ENCODE measurements around the gene KIAA1958.

The KIAA1958 gene

DNA sequence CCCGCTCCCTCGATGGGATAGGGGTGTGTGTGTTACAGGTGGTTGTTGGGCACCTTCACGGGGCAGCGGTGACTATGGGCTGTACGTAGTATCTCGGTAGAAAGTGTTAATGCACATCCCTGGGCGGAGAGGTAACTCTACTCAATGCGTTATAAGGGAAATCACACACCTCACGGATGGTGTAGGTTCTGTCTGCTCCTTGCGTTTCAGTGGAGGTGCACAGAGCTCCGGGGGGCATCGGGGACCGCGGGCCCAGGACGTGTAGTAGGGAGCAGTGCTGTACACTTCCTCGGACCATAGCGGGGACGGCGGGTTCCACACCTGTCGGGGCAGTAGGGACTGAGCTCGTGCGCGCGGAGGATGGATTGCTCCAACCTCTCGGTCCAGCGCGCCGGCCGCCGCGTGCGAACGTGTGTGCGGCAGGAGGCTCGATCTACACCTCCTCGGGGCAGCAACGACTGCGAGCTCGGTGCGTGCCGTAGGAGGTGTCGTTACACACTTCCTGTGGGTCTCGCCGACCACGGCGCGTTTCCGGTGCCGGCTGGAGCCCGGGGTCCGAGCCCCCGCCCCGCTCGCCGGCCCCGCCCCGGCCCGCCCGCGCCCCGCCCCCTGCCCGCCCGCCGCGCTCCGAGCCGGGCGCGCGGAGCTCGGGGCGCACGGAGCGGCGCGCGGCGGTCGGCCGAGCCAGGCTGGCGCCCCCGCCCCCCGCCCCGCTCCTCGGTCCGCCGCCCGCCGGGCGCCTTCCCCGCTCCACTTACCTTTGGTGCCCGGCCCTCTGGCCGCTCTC lies at the start of gene KIAA1958:
TSS of gene KIAA1958 (plus strand) at position 607 of the 787 bp plus-strand sequence. CDS start 87,254 bp downstream, outside the sequence.
- DNase-seq (ENCODE audit: low read depth in 2 of 2), result peak; percentile 65 to 82

GRCh38 chr9:112437406-112437805 lies 49.2 kb upstream of the KIAA1958 start:
- no peak for DNase-seq (ENCODE audit: low read depth in 2 of 2)

GRCh38 chr9:112439171-112439570 lies 47.5 kb upstream of the KIAA1958 start:
- no peak for DNase-seq (ENCODE audit: low read depth in 2 of 2)

- DNase-seq (ENCODE audit: low read depth in 2 of 2), result no peak
Measured at GRCh38 chr9:112439825-112440224, 46.8 kb upstream of the KIAA1958 start.

DNA sequence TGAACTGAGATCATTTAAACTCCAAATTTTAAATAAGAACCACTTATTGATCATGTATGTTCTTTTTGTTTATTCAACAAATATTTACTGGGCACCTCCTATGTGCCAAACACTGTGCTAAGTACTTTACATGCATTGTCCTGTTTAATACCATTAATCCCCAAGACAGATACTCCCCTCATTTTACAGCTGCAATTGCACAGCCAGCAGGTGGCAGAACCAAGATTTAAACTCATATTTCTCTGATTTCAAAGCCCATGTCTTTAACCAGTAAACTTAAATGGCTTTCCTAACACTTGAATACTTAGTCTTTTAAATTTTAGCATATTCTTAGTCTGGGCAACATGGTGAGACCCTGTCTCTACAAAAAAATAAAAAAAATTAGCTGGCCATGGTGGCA lies 43.4 kb upstream of the KIAA1958 start:
- DNase-seq (ENCODE audit: low read depth in 2 of 2), result no peak

GRCh38 chr9:112443636-112444035 lies 43.0 kb upstream of the KIAA1958 start:
- no peak for DNase-seq (ENCODE audit: low read depth in 2 of 2)

- DNase-seq (ENCODE audit: low read depth in 2 of 2), result no peak
Measured at GRCh38 chr9:112445196-112445595, 41.4 kb upstream of the KIAA1958 start.

GRCh38 chr9:112446080-112446479 lies 40.5 kb upstream of the KIAA1958 start:
- DNase-seq (ENCODE audit: low read depth in 2 of 2), result no peak

- no peak for DNase-seq (ENCODE audit: low read depth in 2 of 2)
Measured at GRCh38 chr9:112446526-112446925, 40.1 kb upstream of the KIAA1958 start.

- no peak for DNase-seq (ENCODE audit: low read depth in 2 of 2)
Measured at GRCh38 chr9:112447283-112447761, 39.3 kb upstream of the KIAA1958 start.

DNA sequence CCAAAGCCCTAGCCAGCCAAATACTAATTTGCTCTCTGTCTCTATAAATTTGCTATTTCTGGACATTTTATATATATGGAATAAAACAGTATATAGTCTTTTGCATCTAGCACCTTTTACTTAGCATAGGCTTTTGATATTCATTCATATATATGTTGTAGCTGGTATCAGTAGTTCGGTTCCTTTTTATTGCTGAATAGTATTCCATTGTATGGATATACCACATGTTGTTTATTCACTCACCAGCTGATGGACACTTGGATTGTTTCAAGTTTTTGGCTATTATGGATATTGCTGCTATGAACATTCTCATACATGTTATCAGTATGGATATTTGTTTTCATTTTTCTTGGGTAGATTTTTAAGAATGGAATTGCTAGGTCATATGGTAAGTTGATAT lies 23.8 kb upstream of the KIAA1958 start:
- DNase-seq (ENCODE audit: low read depth in 2 of 2), result no peak

GRCh38 chr9:112465352-112465751 lies 21.3 kb upstream of the KIAA1958 start:
- no peak for DNase-seq (ENCODE audit: low read depth in 2 of 2)

DNA sequence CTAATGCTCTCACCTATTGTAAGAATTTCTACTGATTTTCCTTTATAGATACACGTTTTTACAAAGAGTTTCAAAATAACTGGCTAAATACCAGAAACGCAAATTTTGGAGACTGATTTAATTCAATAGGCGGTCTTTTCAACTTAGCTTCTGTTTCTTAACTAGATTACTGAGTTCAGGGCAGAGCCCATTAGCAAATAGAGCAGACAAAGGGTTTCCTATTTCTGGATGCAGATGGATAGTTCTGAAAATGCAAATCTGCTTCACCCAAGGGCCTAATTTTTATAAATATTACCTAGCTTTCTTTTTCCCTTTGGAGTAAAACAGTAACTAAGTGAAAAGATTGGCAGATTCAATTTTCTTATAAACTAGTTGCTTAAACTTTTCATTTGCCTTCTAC lies 13.6 kb upstream of the KIAA1958 start:
- no peak for DNase-seq (ENCODE audit: low read depth in 2 of 2)

GRCh38 chr9:112473986-112474385 lies 12.6 kb upstream of the KIAA1958 start:
- DNase-seq (ENCODE audit: low read depth in 2 of 2), result no peak

DNA sequence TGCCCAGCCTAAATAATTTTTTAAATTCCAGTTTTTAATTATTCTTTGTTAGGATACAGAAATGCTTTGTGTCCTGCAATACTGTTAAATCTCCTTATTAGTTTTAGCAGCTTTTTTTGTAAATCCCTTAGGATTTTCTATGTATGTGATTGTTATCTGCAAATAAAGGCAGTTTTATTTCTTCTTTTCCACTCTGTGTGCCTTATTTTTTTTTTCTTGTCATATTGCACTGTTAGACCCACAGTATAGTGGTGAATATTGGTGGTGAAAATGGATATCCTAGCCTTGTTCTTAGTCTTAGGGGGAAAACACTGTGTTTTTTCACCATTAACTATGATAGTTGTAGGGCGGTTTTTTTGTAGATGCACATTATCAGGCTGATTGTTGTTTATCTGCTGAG lies 11.3 kb upstream of the KIAA1958 start:
- DNase-seq (ENCODE audit: low read depth in 2 of 2), result no peak

GRCh38 chr9:112477330-112477729 lies 9.3 kb upstream of the KIAA1958 start:
- DNase-seq (ENCODE audit: low read depth in 2 of 2), result no peak

- no peak for DNase-seq (ENCODE audit: low read depth in 2 of 2)
Measured at GRCh38 chr9:112479221-112479620, 7.4 kb upstream of the KIAA1958 start.

DNA sequence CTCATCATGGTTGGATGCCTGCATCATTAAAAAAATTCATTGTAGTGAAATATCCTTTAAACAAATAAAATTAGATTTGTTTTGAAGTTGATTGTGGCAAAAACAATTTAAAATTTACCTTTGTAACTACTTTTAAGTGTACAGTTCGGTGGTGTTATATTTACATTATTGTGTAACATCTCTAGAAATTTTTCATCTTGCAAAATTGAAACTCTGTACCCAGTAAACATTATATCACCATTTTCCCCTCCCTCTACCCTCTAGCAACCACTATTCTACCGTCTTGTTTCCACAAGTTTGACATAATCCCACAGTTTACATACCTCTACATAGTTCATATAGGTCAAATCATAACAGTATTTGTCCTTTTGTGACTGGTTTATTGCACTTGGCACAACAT lies 2.0 kb upstream of the KIAA1958 start:
- DNase-seq (ENCODE audit: low read depth in 2 of 2), result no peak

- DNase-seq (ENCODE audit: low read depth in 2 of 2), result no peak
Measured at GRCh38 chr9:112485574-112485973, 1.1 kb upstream of the KIAA1958 start.

DNA sequence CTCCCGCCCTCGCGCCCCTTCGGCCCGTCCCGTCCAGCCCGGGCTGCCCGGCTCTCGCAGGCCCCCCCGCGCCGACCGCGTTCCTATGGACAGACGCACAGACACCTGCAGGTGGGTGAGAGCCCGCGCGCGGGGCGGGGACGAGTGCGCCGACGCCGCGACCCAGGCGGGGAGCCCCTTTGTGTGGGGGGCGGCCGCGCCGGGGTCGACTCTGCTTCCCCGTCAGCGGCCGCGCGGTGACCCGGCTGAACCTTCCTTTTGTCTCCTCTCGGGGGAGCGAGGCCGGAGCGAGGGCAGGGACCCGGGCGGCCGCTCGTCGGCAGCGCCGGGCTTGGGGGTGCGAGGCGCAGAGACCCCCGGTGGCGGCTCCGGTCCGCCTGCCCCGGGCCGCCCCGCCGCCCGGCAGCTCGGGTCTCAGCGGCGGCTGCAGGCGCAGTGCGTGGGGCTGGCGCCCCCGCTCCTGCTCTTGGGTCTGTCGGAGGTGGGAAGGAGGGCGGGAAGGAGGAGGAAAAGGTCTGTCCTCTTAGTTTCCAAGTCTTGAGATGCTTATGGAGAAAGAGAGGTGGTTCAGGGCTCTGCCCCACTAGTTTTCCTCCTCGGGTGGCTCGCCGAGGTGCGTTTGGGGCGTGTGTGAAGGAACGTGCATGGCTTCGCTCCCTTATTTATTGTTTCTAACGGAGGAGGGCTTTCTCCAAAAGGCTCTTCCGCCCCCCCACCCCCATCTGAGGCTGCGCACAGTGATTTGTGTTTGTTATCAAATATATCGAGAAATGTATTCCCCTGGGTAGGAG lies 576 bp downstream of the KIAA1958 start:
- DNase-seq (ENCODE audit: low read depth in 2 of 2), result peak; percentile 33 to 43

DNA sequence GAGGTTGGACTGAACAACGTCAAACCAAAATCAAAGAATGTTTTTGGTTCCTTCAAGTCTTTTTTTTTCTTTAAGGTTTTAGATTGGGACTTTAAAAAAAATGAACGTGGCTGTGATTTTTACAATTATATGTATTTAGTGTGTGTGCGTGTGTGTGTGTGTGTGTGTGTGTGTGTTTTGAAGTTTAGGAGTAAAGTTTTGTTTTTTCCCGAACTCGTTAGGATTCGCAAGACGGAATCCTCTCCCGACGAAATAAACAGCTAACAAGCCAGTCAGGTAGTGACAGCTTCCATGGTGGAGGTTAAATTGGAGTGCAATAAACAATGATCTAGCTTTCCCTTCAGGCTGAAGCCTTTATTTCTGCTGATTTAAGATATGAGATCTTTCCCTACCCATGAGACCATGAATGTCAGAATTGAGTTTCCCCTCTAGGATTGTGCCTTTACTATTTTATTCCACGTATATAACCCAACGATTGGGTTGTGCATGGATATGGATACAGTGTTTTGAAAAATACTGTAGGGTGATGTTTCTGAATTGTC lies 1.2 kb downstream of the KIAA1958 start:
- no peak for DNase-seq (ENCODE audit: low read depth in 2 of 2)

DNA sequence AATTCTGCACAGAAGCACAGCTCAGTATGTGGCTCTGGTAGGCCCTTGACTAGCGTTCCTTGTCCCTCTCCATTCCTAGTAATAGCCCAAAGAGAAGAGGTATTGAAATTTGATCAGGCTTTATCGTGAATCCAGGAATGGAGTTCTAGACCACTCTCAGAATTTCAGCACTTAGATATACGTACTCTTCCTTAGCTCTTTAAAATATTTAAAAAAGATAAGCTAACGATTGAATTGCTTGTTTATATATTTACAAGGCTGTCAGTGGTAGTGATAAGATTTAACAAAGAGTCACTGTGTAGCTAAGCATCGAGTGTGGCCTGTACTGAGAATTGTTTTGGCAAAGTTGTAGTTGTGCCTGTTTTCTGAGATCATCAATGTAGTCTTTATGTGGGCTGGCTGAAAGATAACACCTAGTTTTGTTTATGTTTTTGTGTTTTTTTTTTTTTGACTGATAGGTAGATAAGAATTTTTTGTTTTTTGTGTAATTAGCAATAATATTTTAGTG lies 2.5 kb downstream of the KIAA1958 start:
- DNase-seq (ENCODE audit: low read depth in 2 of 2), result no peak

All from activated CD4-positive, alpha-beta T cell treated with anti-CD3 and anti-CD28 coated beads for 24 hours (primary cell).